Ovary (tissue), 3 donors: Measurements from ENCODE around the gene COL18A1.

ENCODE experiments used
- POLR2A ChIP-seq: fragments of 450-650 bp; IDR thresholded peaks from one replicate; pipeline ENCODE4 v1.6.1; 2017; ENCODE audit warnings: antibody characterized with exemption, mild to moderate bottlenecking, moderate library complexity
- TF ChIP-seq, protein P1 (sequence below), 3 donors: fragments of 450-650 bp in 2 of 3; fragments of 200-600 bp in 1 of 3; IDR thresholded peaks; one replicate each; pipeline versions ENCODE4 v1.5.1 to v1.8.0; 2016 to 2022; ENCODE audit warnings: antibody characterized with exemption in 3 of 3, mild to moderate bottlenecking in 1 of 3
- donor health status: DM: no; HTN: no; CAD: no.

DNA sequence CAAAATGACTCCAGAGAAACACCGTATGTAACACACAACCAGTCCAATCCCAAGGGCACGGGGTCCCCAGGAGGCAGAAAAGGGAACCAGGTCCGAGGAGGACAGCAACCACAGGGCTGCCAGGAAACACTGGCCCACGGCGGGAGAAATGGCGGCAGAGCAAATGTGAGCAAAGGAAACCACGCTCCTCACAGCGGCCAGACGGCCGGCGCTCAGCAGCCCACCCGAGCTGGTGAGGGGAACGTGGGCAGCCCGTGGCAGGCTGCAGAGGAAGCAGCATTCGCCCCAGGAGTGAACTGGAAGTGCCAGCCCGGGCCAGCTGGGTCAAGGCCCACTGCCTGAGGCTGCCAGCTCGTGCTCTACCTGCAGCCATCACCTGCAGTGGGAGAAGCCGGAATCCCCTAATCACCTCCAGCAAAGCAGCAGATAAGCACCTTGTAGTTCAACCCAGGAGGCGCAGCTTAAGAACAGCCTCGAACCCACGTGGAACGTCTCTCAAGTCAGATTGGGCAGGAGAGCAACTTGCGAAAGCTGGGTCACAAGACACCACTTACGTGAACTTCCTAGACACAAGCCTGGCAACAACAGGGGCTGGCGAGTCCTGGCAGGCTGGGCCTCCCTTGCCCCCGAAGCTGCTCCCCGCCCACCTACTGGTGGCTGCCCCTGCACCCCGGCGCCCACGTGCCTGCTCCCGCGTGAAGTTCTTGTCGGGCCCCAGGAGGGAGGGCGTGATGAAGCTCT lies 130.5 kb downstream of the COL18A1 start:
- TF ChIP-seq, protein P1, sequence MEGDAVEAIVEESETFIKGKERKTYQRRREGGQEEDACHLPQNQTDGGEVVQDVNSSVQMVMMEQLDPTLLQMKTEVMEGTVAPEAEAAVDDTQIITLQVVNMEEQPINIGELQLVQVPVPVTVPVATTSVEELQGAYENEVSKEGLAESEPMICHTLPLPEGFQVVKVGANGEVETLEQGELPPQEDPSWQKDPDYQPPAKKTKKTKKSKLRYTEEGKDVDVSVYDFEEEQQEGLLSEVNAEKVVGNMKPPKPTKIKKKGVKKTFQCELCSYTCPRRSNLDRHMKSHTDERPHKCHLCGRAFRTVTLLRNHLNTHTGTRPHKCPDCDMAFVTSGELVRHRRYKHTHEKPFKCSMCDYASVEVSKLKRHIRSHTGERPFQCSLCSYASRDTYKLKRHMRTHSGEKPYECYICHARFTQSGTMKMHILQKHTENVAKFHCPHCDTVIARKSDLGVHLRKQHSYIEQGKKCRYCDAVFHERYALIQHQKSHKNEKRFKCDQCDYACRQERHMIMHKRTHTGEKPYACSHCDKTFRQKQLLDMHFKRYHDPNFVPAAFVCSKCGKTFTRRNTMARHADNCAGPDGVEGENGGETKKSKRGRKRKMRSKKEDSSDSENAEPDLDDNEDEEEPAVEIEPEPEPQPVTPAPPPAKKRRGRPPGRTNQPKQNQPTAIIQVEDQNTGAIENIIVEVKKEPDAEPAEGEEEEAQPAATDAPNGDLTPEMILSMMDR (IDR thresholded peaks at IDR 0.05), result no peak
- no peak for TF ChIP-seq POLR2A
